ENCODE data around the gene DHRS13.
A peak's percentile ranks its signal among the peaks of the same experiment; 100 is the strongest.

Gene DHRS13

GRCh38 chr17:28942925-28943324 lies 40.0 kb upstream of the DHRS13 start:
- TF ChIP-seq GATA2 (IDR thresholded peaks at IDR 0.05; ENCODE audit: low read depth, low read length) (no peak), GATA3 (IDR thresholded peaks at IDR 0.05; ENCODE audit: low read depth, low read length) (no peak)

- TF ChIP-seq GATA3 (IDR thresholded peaks at IDR 0.05; ENCODE audit: low read depth, low read length), result no peak
Observed at GRCh38 chr17:28941251-28941650, 38.4 kb upstream of the DHRS13 start.

- no peak for TF ChIP-seq GATA2 (IDR thresholded peaks at IDR 0.05; ENCODE audit: low read depth, low read length)
- no peak for TF ChIP-seq GATA3 (IDR thresholded peaks at IDR 0.05; ENCODE audit: low read depth, low read length)
Observed at GRCh38 chr17:28940675-28941074, 37.8 kb upstream of the DHRS13 start.

- TF ChIP-seq GATA3 (IDR thresholded peaks at IDR 0.05; ENCODE audit: low read depth, low read length), result no peak
- no peak for TF ChIP-seq GATA2 (IDR thresholded peaks at IDR 0.05; ENCODE audit: low read depth, low read length)
Observed at GRCh38 chr17:28940142-28940541, 37.3 kb upstream of the DHRS13 start.

- TF ChIP-seq GATA3 (IDR thresholded peaks at IDR 0.05; ENCODE audit: low read depth, low read length), result no peak
- no peak for TF ChIP-seq GATA2 (IDR thresholded peaks at IDR 0.05; ENCODE audit: low read depth, low read length)
Observed at GRCh38 chr17:28938552-28938951, 35.7 kb upstream of the DHRS13 start.

- no peak for TF ChIP-seq GATA3 (IDR thresholded peaks at IDR 0.05; ENCODE audit: low read depth, low read length)
- no peak for TF ChIP-seq GATA2 (IDR thresholded peaks at IDR 0.05; ENCODE audit: low read depth, low read length)
Observed at GRCh38 chr17:28937044-28937729, 34.3 kb upstream of the DHRS13 start.

- TF ChIP-seq GATA3 (IDR thresholded peaks at IDR 0.05; ENCODE audit: low read depth, low read length), result no peak
- no peak for TF ChIP-seq GATA2 (IDR thresholded peaks at IDR 0.05; ENCODE audit: low read depth, low read length)
Observed at GRCh38 chr17:28935744-28936460, 33.0 kb upstream of the DHRS13 start.

- TF ChIP-seq GATA3 (IDR thresholded peaks at IDR 0.05; ENCODE audit: low read depth, low read length) (no peak), GATA2 (IDR thresholded peaks at IDR 0.05; ENCODE audit: low read depth, low read length) (peak; percentile 22; the same call in 1 of the 2 replicates)
Observed at GRCh38 chr17:28929787-28930186, 26.9 kb upstream of the DHRS13 start.

GRCh38 chr17:28928061-28928460 lies 25.2 kb upstream of the DHRS13 start:
- TF ChIP-seq GATA3 (IDR thresholded peaks at IDR 0.05; ENCODE audit: low read depth, low read length) (no peak), GATA2 (IDR thresholded peaks at IDR 0.05; ENCODE audit: low read depth, low read length) (no peak)

GRCh38 chr17:28926786-28927185 lies 23.9 kb upstream of the DHRS13 start:
- TF ChIP-seq GATA3 (IDR thresholded peaks at IDR 0.05; ENCODE audit: low read depth, low read length), result no peak
- TF ChIP-seq GATA2 (IDR thresholded peaks at IDR 0.05; ENCODE audit: low read depth, low read length), result no peak

- TF ChIP-seq GATA3 (IDR thresholded peaks at IDR 0.05; ENCODE audit: low read depth, low read length) (no peak), GATA2 (IDR thresholded peaks at IDR 0.05; ENCODE audit: low read depth, low read length) (no peak)
Observed at GRCh38 chr17:28926366-28926765, 23.5 kb upstream of the DHRS13 start.

- TF ChIP-seq GATA2 (IDR thresholded peaks at IDR 0.05; ENCODE audit: low read depth, low read length) (no peak), GATA3 (IDR thresholded peaks at IDR 0.05; ENCODE audit: low read depth, low read length) (no peak)
Observed at GRCh38 chr17:28925912-28926365, 23.1 kb upstream of the DHRS13 start.

- TF ChIP-seq GATA3 (IDR thresholded peaks at IDR 0.05; ENCODE audit: low read depth, low read length), result no peak
- no peak for TF ChIP-seq GATA2 (IDR thresholded peaks at IDR 0.05; ENCODE audit: low read depth, low read length)
Observed at GRCh38 chr17:28920201-28920600, 17.3 kb upstream of the DHRS13 start.

- TF ChIP-seq GATA2 (IDR thresholded peaks at IDR 0.05; ENCODE audit: low read depth, low read length), result no peak
- TF ChIP-seq GATA3 (IDR thresholded peaks at IDR 0.05; ENCODE audit: low read depth, low read length), result no peak
Observed at GRCh38 chr17:28918295-28918694, 15.4 kb upstream of the DHRS13 start.

- TF ChIP-seq GATA3 (IDR thresholded peaks at IDR 0.05; ENCODE audit: low read depth, low read length), result no peak
- no peak for TF ChIP-seq GATA2 (IDR thresholded peaks at IDR 0.05; ENCODE audit: low read depth, low read length)
Observed at GRCh38 chr17:28917465-28917864, 14.6 kb upstream of the DHRS13 start.
